Large intestine (tissue), 3 donors: ENCODE data around the gene APPL1. TPM values are rescaled to one million over a fixed set of nuclear protein-coding genes. Genes with fewer than 3 reads are reported as not detected.
A peak's percentile ranks its signal among the peaks of the same experiment; 100 is the strongest.

ENCODE experiments used
- DNase-seq, 2 donors: peaks; one replicate each; pipeline versions ENCODE4 v3.0.0 to v3.0.0-alpha.2; 2013
- H3K27ac ChIP-seq: one replicate; pipeline ENCODE4 v1.5.1; 2013; ENCODE audit warnings: low read length
- H3K27me3 ChIP-seq: 2 replicates; pipeline ENCODE4 v1.6.1; 2013; ENCODE audit warnings: low read length; ENCODE audit not compliant: control insufficient read depth, insufficient read depth
- H3K36me3 ChIP-seq: 2 replicates; pipeline ENCODE4 v1.6.1; 2013; ENCODE audit warnings: low read length; ENCODE audit not compliant: control insufficient read depth, insufficient read depth
- H3K4me1 ChIP-seq: one replicate; pipeline ENCODE4 v1.6.1; 2013; ENCODE audit warnings: low read length; ENCODE audit not compliant: control insufficient read depth, insufficient read depth
- H3K4me3 ChIP-seq: one replicate; pipeline ENCODE4 v1.5.1; 2013; ENCODE audit warnings: low read length
- H3K9me3 ChIP-seq: one replicate; pipeline ENCODE4 v1.6.1; 2013; ENCODE audit warnings: mild to moderate bottlenecking, low read depth, low read length, moderate library complexity; ENCODE audit not compliant: control insufficient read depth
- WGBS: methylation state at CpG from one replicate; pipeline ENCODE4 v1.1.5; 2013; ENCODE audit warnings: low lambda C conversion rate; ENCODE audit not compliant: insufficient coverage; 5-methylcytosine and 5-hydroxymethylcytosine counted together
- polyA plus RNA-seq: library from polyadenylated mRNA; unstranded; fragments of 120-200 nt; gene quantifications from one replicate; pipeline ENCODE4 v1.2.1, GENCODE V29; 2013

APPL1 gene
- polyA plus RNA-seq, 1 donor: 31.7 TPM

DNA sequence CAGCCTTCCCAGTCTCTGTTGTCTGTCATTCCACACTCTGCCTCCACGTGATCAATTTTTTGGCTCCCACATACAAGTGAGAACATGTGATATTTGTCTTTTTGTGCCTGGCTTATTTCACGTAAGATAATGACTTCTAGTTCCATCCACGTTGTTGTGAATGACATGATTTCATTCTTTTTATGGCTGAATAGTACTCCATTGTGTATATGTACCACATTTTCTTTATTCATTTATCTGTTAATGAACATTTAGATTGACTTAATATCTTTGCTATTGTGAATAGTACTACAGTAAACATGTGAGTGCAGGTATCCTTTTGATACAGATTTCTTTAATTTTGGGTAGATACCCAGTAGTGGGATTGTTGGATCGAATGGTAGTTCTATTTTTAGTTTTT lies 33.6 kb downstream of the APPL1 start:
- DNase-seq: no peak
- WGBS: 100% methylated on average over 3 of the region's 4 CpGs
- H3K36me3 ChIP-seq: peaks cover 55% of the 10 kb centered on the region
- H3K4me3 ChIP-seq: no peak overlapping the region
- H3K9me3 ChIP-seq: no peaks in the 10 kb centered on the region
- no peaks in the 10 kb centered on the region for H3K27me3 ChIP-seq
- no peaks in the 10 kb centered on the region for H3K4me1 ChIP-seq
- H3K27ac ChIP-seq: no peak overlapping the region

DNA sequence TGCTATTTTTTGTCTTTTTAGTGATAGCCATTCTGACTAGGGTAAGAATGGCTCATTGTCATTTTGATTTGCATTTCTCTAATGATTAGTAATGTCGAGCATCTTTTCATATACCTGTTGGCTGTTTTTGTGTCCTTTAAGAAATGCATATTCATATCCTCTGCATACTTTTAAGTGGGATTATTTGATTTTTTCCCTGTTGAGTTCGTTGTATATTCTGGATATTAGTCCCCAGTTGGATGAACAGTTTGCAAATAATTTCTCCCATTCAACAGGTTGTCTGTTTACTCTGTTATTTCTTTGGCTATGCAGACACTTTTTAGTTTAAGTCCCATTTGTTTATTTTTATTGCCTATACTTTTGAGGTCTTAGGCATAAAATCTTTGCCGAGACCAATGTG lies 34.4 kb downstream of the APPL1 start:
- Histone ChIP-seq H3K27me3 (no peaks in the 10 kb centered on the region), H3K36me3 (peaks cover 58% of the 10 kb centered on the region), H3K27ac (no peak overlapping the region), H3K4me1 (no peaks in the 10 kb centered on the region), H3K4me3 (no peak overlapping the region), H3K9me3 (no peaks in the 10 kb centered on the region)
- DNase-seq: no peak
- WGBS: 100% methylated on average over 1 of the region's 3 CpGs

DNA sequence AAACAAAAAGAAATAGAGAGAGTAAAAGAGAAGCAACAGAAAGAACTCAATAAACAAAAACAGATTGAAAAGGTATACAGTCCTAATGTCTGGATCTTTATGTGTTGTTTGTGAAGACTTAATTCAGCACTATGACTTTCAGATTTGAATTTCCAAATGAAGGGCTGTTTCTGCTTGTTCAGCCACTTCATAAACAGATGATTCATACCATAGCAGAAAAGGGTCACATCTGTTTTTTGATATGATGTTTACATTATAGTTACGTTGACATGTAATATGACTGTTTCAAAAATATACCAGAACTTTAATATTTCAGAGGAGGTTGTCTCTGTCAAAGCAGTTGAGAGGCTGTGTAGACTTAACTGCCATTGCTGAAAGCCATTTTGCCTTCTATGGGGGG lies 40.9 kb downstream of the APPL1 start:
- no CpG with 5 or more reads among the region's 1 CpG for WGBS
- H3K27ac ChIP-seq: no peak overlapping the region
- no peak overlapping the region for H3K4me3 ChIP-seq
- H3K27me3 ChIP-seq: no peaks in the 10 kb centered on the region
- no peaks in the 10 kb centered on the region for H3K4me1 ChIP-seq
- peaks cover 42% of the 10 kb centered on the region for H3K36me3 ChIP-seq
- H3K9me3 ChIP-seq: no peaks in the 10 kb centered on the region
- no peak for DNase-seq

DNA sequence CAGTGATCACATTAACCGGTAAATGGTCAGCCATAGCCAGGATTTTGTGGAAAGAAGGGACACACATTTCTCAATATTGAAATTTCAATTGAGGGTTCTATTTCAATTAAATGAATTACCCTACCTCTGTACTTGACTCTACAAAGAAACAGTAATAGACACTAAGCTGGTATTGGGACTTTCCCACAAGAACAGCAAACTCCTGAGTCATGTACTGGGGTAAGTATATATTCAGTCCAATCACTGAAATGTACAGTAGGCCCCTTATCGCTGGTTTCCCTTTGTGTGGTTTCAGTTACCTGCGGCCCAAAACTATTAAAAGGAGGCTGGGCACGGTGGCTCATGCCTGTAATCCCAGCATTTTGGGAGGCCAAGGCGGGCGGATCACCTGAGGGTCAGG lies 47.3 kb downstream of the APPL1 start:
- no peak overlapping the region for H3K4me3 ChIP-seq
- H3K9me3 ChIP-seq: no peaks in the 10 kb centered on the region
- no CpG with 5 or more reads among the region's 6 CpGs for WGBS
- H3K27ac ChIP-seq: no peak overlapping the region
- peaks cover 10% of the 10 kb centered on the region for H3K36me3 ChIP-seq
- no peaks in the 10 kb centered on the region for H3K27me3 ChIP-seq
- no peak for DNase-seq
- H3K4me1 ChIP-seq: no peaks in the 10 kb centered on the region

DNA sequence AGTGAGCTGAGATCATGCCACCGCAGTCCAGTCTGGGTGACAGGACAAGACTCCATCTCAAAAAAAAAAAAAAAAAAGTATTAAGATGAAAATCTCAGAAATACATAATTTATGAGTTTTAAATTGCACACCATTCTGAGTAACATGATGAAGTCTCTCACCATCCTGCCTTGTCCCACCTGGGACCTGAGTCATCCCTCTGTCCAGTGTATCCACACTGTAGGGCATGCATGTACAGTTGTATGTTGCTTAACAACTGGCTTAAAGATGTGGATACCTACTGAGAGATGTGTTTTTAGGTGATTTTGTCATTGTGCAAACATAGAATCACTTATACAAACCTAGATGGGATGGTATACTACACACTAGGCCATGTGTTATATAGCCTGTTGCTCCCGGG lies 47.9 kb downstream of the APPL1 start:
- Histone ChIP-seq H3K27me3 (no peaks in the 10 kb centered on the region), H3K9me3 (no peaks in the 10 kb centered on the region), H3K4me1 (no peaks in the 10 kb centered on the region), H3K4me3 (no peak overlapping the region), H3K36me3 (peaks cover 7% of the 10 kb centered on the region), H3K27ac (no peak overlapping the region)
- no peak for DNase-seq
- no CpG with 5 or more reads among the region's 2 CpGs for WGBS

DNA sequence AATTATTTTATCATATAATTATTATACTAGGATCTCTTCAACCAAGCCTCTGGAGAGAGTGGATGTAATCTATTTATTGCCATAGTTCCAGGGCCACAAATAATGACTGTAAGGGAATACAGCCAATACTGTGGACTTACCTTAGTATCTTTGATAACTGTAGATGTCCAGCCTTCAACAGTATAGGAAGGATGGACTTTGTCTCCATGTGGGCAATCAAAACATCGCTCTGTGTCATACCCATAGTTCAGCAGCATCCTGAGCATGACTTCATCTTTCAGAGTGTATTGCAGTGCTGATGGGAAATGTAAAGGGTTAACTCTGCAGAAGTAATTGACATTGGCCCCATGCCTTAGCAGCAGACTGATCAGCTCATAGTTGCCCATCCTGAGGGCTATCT lies 50.7 kb downstream of the APPL1 start:
- Histone ChIP-seq H3K9me3 (no peaks in the 10 kb centered on the region), H3K27ac (no peak overlapping the region), H3K27me3 (peaks cover 2% of the 10 kb centered on the region), H3K4me3 (no peak overlapping the region), H3K4me1 (no peaks in the 10 kb centered on the region), H3K36me3 (no peaks in the 10 kb centered on the region)
- peak in 1 of 2 donors; percentile 24 for DNase-seq
- WGBS: no CpG with 5 or more reads among the region's 1 CpG

DNA sequence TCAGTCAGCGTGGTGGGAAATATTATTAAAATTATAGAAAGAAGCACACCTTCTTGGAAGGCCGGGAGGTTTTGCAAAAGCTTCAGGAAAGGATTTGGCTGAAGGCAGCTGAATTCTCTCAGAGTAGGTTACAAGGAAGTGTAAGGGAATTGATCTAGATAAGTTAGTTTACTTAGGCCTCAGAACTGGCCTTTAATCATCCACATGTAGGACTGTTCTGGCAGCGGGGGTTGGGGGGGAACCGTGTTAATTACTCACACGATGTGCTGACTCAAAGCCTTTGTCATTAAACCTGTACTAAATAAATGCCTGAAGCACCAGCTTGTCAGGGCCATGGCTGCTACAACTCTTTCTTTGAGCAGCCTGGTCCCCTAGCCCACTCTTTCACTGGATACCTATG lies 52.2 kb downstream of the APPL1 start:
- Histone ChIP-seq H3K27me3 (peaks cover 3% of the 10 kb centered on the region), H3K4me3 (no peak overlapping the region), H3K9me3 (no peaks in the 10 kb centered on the region), H3K27ac (no peak overlapping the region), H3K4me1 (no peaks in the 10 kb centered on the region), H3K36me3 (no peaks in the 10 kb centered on the region)
- WGBS: no CpG with 5 or more reads among the region's 5 CpGs
- no peak for DNase-seq

DNA sequence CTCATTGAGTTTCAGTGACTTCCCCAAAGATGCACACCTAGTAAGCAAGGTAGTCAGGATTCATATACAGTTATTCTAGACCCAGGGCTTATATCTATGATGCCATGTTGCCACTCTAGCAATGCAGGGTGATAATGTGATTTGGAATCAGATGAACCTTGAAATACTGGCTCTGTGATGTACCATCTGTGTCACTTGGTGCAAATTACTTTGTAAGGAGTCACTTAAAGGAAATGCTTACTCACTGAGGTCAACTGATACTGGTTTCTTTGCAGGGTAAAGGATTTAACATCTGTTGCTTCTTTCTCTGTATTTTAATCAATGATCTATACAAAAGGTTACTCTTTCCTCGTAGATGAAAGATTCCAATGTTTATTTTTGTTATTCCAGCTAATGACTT lies 54.2 kb downstream of the APPL1 start:
- H3K9me3 ChIP-seq: no peaks in the 10 kb centered on the region
- no peak overlapping the region for H3K4me3 ChIP-seq
- H3K36me3 ChIP-seq: no peaks in the 10 kb centered on the region
- H3K4me1 ChIP-seq: no peaks in the 10 kb centered on the region
- no peak for DNase-seq
- 78% methylated on average over 1 of the region's 1 CpG for WGBS
- H3K27ac ChIP-seq: no peak overlapping the region
- H3K27me3 ChIP-seq: peaks cover 3% of the 10 kb centered on the region

DNA sequence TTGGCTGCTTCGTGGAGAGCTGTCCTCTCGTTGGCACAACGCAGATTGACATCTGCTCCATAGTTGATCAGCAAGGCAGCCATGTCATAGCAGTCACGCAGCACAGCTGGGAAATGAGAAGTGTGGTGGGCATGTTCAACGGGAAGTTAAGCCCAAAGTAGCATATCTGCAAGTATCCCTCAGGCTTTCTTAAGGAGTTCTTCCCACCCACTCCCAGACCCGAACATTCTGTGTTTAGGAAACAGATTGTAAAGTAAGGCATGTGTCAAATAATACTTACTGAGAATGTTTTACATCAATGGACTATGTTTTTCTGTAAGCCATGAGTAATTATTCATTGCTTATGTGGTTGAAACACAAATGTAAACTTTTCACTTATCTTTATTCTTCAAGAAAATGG lies 55.8 kb downstream of the APPL1 start:
- H3K4me3 ChIP-seq: no peak overlapping the region
- no peaks in the 10 kb centered on the region for H3K4me1 ChIP-seq
- peaks cover 3% of the 10 kb centered on the region for H3K27me3 ChIP-seq
- H3K36me3 ChIP-seq: no peaks in the 10 kb centered on the region
- no peak overlapping the region for H3K27ac ChIP-seq
- WGBS: no CpG with 5 or more reads among the region's 6 CpGs
- H3K9me3 ChIP-seq: no peaks in the 10 kb centered on the region
- no peak for DNase-seq

DNA sequence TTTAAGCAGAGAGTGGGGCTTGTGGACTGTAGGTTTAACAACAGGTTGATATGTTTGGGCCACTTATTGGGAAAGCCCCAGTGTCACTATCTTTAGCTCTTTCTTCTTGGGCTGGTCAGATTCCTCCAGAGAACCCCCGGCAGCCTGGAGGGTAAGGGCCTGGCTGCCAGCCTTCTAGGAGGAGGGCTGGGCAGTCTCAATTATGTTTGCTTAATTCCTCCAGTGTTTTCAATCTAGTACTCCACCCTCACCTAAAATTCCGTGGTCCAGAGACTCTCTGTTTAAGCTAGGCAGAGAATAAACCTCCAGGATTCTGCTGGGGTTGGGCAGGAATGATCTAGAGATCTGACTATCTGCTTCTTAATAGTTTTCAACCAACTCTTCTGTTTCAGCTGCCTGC lies 59.7 kb downstream of the APPL1 start:
- DNase-seq: no peak
- Histone ChIP-seq H3K27ac (no peak overlapping the region), H3K4me3 (no peak overlapping the region), H3K4me1 (no peaks in the 10 kb centered on the region), H3K27me3 (peaks cover 3% of the 10 kb centered on the region), H3K9me3 (no peaks in the 10 kb centered on the region), H3K36me3 (no peaks in the 10 kb centered on the region)
- no CpG with 5 or more reads among the region's 2 CpGs for WGBS

DNA sequence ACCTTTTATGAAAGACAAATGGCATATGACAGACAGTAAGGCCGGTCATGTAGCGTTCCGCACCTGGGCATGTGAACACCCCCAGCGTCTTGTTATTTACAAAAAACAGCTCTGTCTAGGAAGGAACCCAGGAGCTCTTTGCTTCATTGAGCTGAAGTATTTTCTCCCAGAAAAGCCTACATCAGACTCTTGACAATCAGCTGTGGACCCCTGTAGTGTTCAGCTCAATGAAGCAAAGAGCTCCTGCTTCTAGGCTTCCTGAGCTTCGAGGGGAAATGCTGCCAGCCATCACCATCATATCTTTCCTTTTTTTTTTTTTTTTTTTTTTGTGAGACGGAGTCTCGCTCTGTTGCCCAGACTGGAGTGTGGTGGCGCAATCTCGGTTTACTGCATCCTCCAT lies 60.9 kb downstream of the APPL1 start:
- no CpG with 5 or more reads among the region's 9 CpGs for WGBS
- no peak overlapping the region for H3K4me3 ChIP-seq
- H3K27me3 ChIP-seq: no peaks in the 10 kb centered on the region
- DNase-seq: no peak
- H3K9me3 ChIP-seq: no peaks in the 10 kb centered on the region
- H3K27ac ChIP-seq: no peak overlapping the region
- H3K4me1 ChIP-seq: no peaks in the 10 kb centered on the region
- no peaks in the 10 kb centered on the region for H3K36me3 ChIP-seq
